GM21390 (cell line): Measurements from ENCODE around the gene C6orf120.
A peak's percentile ranks its signal among the peaks of the same experiment; 100 is the strongest.

Experiments
- ATAC-seq: cut with Tn5 transposase; IDR thresholded peaks from one replicate; pipeline ENCODE4 v1.9.1; 2021; ENCODE audit not compliant: unreplicated experiment

C6orf120 gene

DNA sequence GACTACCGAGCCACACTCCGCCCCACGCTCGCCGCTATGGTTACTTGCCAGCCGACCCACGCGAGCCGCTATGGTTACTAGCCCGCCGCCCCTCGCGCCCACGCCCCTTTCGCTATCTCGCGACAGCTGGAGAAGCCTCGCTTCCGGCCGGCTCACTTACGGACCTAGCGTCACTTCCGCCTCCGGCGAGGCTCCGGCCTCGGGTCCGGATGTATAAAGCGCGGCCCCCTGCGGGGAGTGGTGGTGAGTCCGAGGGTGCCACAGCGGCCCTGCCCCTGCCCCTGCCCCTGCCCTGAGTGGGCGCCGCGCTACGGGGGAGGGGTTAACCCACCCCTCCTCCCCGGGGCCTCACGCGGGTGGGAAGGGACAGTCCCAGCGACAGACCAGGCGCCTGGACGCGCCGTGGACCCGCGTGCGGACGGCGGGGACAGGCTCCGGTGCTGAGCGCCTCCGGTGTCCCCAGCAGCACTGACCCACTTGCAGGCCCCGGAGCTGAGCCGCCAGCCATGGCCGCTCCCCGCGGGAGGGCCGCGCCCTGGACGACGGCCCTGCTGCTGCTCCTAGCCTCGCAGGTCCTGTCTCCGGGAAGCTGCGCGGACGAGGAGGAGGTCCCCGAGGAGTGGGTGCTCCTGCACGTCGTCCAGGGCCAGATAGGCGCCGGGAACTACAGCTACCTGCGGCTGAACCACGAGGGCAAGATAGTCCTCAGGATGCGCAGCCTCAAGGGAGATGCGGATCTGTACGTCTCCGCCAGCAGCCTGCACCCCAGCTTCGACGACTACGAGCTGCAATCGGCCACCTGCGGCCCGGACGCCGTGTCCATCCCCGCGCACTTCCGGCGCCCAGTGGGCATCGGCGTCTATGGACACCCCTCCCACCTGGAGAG is at the start of gene C6orf120, which contains the start of gene WDR27:
Gene C6orf120 (plus strand): TSS at position 173 of the 886 bp plus-strand sequence. CDS start 334 bp downstream, at position 507.
Gene WDR27 (minus strand): TSS at position 76 of the 886 bp plus-strand sequence. CDS start 13,024 bp downstream, outside the sequence.
- peak; percentile 95 for ATAC-seq

DNA sequence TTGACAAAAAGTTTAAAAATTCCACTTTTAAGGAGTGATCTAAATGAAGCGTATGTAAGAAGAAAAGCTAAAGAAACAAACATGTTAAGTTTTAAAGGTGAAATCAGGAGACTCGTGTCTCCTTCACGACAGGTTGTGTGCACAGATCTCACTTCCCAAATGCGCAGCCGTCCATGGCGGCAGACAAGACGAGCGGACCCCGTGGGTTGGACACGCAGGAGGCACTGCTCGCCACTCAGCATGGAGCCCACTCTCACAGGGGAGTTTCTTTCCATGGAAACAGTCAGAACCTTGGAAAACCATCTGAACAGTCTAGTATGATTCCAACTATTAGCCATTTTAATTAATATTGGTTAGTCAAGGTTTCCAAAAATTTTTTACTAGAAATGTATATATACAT is 49.0 kb upstream of the C6orf120 start:
- no peak for ATAC-seq

DNA sequence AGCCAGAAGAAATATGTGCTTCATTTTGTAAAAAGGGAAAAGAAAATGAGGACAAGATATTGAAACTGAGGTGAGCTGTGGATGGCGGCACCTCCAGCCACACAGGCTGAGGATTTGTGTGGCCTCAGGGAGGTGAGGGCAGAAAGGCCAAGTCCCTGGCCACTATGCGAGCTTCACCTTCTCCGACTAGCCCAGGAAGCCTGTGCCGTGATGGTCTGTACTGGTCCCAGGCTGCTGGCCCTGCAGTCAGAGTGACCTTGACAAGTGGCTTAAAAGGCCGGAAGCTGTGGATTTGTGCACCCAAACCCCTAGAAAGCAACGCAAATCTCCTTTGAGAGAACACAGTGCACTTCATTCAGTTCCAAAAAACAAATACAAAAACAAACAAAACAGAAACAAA is 48.2 kb upstream of the C6orf120 start:
- no peak for ATAC-seq

DNA sequence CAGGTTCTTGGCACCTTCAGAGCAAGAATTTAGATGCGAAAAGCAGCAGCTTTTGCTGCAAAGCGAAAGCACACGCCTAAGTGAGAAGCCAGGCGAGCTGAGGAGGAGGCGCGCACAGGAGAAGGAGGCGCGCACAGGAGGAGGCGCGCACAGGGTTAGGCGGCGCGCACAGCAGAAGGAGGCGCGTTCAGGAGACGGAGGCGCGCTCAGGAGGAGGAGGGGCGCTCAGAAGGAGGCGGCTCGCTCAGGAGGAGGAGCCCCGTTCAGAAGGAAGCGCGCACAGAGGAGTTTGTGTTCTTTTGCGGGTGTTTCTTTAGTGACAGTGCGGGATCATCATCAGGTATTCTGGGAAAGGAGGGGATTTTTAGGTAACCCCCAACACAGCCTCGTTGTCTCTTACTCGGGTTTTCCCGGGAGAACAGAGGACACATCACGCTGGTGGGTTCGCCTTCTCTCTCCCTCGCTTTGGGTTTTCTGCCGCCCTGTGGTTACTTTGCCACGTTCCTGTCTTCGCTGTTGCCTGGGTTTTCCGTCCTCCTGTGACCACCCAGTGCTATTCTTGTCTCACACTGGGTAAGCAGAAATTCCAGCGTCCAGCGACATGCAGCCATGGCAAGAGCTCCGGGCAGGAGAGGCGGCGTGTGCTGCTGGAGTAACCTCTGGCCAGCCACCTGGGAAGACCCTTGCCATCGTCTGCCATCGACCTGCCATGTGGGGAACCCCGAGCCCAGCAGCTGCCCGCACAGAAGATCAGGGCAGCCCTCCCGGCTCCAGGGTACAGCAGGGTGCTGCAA is 47.1 kb upstream of the C6orf120 start:
- no peak for ATAC-seq

DNA sequence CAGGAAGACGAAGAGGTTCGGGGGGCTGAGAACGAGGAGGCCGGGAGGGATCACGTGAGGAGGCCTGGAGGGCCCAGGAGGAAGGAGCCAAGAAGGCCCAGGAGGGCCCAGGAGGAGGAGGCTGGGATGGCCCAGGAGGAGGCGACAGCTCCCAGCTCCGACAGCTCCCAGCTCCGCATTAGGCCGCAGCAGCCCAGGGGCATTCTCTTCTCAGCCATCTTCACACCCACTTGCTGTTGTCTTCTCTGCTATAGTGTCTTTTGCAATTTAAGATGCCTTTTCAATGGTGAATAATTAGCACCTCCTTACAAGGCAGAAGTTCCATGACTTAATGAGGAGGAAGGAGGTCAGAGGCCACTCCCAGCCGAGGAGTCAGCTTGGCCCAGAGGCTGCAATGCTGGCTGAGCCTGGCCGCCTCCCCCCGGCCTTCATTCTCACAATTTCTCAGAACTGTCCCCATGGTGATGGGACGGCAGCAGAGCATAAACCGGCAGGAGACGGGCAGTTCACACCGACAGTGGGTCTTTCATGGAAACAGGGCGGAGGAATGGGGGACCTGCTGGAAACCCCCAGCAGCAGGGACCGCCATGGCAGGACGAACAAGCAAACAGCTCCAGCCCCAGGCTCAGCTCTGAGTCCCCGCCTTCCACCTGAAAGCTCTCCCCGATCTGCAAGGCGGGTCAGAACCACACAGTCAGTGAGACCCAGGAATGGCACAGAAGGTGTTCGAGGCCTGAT is 45.2 kb upstream of the C6orf120 start:
- no peak for ATAC-seq

DNA sequence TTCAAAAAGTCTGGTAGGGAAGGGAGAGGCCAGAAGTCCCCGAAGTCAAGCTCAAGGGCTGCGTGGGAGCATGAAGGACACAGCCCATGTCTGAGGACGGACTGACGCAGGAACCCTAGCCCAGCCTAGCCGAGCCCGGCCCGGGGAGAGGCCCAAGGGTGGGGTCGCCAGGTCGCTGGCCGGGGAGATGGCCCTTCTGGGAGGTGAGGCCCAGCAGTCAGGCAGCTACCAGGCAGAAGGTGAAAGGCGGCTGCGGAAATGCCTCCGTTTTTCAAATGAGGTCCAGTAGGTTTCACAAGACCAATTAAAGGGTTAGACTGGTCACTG is 44.7 kb upstream of the C6orf120 start:
- no peak for ATAC-seq

DNA sequence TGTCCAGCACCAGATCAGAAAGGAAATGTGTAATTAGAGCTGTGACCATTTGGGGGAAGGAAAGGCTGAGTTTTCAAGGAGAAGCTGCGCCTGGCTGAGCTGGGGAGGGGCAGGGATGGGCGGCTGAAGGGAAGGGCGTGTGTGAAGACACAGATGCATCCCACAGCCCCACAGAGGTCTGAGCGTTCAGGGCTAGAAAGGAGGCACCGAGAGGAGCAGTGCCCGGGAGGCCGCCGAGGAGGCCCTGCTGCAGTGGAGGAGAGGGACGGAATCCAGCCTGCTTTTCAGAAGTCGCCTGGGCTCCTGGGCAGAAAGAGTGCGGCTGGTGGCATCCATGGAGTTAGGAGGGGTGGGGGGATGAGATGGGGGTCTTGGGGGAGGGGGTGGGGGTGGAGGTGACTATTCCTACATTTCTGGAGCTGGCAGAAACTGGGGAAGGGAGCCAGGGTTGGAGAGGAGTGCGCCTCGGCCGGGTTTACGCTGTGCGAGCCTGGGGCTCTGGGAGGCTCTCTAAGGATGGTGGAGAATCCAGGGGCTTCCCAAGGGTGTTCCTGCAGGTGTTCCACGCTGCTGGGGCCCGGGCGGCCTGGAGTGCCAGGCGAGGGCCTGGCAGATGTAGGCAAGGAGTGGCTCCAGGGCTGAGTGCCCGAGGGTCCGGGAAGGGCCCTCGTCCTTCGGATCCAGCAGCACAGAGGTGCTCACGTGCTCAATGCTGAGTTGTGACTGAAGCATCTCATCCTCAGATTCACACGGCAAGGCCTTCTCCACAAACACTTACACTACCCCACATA is 41.9 kb upstream of the C6orf120 start:
- ATAC-seq, result no peak

DNA sequence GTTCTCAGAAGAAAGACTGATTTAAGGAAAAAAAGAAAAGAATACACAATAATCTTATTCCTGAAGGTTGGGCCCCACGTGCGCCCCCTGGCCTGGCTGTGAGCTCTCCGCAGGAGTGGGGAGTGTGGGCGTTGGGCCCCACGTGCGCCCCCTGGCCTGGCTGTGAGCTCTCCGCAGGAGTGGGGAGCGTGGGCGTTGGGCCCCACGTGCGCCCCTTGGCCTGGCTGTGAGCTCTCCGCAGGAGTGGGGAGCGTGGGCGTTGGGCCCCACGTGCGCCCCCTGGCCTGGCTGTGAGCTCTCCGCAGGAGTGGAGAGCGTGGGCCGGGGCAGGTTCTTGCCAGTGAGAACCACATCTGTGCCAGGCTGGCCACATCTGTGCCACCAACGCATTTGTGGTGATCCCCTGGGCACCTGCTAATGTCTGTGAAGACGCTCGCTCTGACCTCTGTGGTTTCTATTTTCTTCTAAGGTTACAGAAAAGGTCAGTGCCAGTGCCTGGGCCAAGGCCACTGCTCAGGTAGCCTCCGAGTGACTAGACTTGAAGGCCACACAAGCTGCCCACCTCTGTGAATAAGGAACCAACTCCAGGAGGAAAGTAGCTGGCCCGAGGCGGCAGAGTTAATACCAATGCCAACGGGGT is 41.1 kb upstream of the C6orf120 start:
- no peak for ATAC-seq

DNA sequence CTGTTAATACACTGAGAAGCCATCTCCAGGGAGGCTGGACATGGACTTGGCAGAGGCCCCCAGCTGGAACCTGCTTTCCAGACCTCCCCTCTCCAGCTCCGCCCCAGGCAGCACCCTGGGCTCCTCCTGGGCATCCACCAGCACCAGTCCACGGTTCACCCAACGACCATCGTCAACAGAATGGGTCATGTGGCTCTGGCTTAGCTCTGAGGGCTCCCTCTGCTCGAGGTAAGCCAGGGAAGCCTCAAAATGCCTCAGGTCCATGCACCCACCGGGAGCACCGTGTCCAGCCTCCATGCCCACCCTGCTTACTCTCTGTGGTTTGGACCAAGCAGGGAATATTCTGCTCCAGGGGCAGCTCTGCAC is 40.6 kb upstream of the C6orf120 start:
- no peak for ATAC-seq

DNA sequence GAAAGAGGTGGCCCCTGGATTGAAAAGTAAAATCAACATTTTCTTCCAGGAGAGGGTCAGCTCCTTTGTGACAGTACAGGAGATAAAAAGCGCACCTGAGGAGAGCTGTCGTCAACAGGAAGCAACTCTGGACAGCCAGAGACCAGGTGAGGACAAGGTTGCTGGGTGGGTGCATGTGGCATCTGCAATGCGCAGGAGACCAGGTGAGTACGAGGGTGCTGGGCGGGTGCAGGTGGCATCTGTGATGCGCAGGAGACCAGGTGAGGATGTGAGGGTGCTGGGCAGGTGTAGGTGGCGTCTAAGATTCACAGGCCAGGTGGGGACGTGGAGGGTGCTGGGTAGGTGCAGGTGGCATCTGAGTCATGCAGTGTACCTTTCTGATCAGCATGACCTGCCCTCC is 38.5 kb upstream of the C6orf120 start:
- no peak for ATAC-seq

DNA sequence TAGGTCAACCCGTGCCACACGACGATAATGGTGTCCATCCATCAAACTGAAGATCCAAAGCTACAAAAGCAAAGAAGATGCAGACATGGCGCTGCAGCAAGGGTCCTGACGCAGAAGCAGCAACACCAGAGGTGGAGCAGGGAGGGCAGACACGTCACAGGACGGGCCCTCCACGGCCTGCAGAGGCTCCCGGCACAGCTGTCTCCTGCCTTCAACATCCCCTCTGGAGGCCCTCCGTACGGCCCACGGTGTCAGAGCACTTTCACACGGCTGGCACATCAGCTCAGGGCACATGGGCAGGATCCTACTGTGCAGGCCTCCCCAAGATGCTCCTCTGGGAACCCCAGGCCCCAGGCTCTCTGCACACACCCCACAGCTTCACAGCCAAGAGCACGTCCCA is 37.7 kb upstream of the C6orf120 start:
- ATAC-seq, result no peak

DNA sequence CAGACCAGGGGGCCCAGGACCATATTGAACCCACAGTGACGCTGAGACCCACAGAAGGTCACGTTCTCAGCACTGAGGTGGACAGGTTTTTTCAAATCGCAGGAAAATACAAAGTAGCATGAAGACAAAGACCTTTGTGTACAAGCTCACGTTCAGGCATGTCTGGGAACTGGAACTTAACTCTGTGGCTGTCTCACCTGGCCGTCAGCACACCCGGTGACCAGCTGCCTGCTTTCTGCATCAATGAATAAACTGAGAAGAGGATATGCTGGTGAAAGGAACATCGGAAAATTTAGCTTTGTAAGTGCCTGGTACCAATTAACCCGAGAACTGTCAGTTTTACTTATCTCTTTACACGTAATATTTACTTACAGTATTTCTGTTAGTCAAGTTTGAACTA is 36.6 kb upstream of the C6orf120 start:
- ATAC-seq, result no peak

DNA sequence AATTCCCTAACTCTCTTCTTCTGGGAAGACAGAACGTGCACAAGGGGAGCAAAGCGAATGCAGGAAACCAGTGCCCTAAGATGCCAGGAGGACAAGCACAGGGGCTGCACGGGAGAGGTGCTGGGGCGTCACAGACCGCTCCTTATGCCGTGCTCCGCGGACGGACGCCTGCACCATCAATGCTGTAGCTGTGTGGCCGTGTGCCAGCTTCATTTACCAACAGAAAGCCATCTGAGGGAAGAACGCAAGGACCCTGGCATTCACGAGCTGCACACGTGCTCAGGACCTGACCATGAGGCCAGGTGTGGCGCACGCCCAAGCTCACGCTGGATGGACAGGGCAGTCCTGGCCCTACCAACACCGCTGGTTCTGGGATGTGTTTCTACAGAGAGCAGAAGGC is 35.5 kb upstream of the C6orf120 start:
- ATAC-seq, result no peak

DNA sequence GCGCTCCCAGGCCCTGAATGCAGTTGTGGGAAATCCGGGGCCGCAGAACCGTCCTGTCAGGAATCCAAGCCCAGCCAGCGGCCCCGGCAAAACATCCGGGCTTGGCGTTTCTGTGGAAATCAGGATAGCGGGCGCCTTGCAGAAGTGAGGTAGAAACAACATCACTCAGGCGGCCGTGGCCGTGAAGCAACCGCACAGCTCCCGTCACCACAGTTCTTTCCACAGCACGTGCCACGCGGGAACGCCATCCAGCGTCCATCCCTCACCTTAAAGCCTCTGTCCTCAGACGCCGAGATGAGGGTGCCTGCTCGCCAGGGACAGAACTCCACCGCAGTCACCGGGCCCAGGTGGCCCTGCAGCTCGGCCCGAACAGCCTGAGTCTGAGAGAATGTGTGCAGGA is 34.2 kb upstream of the C6orf120 start:
- no peak for ATAC-seq

DNA sequence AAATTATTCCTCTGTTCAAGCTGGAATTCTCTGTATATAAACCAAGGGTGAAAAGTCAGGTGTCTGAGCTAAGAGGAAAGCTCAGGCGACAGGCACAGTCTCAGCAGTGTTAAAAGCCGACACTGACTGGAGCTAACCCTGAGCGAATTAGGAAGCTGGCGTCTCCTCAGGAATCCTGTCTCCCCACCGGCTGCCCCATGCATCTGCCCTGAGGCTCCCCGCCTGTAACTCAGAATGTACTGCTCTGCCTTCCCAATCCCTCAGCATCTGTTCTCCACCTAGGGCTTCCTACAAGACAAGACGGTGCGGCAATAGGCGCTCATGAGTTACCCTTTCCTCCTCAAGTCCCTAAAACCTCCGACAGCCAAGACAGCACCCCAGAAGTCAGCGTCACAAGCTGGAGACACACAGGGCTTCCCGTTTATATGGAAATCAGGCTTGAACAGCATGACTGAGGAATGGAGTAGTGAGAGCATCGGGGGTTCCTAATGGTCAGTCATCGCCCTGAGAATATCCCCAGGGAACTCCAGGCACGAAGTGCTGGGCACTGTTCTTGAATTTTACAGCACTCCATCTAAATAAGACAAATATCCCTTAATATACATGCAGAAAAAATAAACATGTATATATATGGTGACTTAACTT is 33.6 kb upstream of the C6orf120 start:
- no peak for ATAC-seq

DNA sequence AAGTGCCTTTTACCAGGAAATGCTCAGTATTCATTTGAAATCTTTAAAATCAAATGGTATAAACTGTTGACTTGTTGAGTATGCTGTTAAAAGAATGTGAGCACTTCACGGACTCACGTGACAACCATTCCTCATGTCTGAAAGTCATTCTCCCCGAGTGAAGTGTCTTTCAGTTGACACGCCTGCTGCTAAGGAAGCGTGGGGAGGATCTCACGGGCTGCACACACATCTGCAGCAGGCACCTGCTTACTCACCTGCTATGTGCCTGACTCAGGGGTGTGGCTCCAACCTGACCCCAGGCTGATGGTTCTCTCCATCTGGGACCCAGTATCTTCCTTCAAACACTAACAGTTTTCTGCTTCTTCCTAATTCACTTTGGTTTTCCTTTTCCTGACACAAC is 32.8 kb upstream of the C6orf120 start:
- no peak for ATAC-seq

DNA sequence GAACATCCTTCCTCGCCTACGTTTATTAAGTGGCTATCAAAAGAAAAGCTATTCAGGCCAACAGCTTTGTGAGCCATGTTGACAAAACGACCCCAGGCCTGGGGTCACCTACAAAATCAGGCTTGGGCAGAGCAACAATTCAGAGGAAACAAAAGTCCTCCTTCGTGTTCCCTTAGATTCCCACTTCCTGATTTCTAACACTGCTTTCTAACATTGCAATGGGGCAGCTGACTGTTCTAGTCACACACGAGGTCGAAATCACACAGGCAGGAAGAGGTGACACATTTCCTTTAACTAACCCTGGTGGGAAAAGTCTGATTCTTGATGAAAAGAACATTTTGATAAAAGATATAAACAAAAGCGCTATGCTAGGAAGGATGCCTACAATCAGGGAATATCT is 32.0 kb upstream of the C6orf120 start:
- no peak for ATAC-seq

DNA sequence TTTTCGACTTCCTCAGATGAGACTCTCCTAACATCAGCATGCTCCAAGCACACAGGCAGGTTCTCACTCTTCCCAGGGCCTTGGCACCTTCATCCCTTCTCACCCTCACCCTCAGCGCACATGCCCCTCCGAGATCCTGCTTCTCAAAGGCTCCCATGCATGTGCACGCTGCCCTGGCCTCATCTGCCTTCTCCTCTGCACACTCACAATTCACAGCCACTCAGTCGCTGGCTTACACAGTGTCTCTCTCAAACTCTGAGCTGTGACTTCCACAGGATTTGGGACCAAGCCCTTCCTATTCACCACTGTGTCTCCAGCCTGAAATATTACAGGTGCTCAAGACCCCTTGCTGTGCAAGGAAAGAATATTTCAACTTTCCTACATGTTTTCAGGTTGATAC is 30.4 kb upstream of the C6orf120 start:
- ATAC-seq, result no peak

DNA sequence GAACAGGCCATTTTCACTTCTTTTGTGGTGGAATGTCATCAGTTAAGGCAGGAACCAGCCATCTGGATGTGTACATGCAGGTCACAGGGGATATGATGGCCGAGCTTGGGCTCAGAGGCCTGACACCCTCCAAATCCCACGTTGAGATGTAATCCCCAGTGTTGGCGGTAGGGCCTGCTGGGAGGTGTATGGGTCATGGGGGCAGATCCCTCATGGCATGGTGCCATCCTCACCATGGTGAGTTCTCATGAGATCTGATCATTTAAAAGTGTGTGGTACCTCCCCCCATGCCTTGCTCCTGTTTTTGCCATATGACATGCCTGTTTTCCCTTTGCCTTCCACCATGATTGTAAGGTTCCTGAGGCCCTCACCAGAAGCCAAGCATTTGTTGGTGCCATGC is 26.9 kb upstream of the C6orf120 start:
- no peak for ATAC-seq

DNA sequence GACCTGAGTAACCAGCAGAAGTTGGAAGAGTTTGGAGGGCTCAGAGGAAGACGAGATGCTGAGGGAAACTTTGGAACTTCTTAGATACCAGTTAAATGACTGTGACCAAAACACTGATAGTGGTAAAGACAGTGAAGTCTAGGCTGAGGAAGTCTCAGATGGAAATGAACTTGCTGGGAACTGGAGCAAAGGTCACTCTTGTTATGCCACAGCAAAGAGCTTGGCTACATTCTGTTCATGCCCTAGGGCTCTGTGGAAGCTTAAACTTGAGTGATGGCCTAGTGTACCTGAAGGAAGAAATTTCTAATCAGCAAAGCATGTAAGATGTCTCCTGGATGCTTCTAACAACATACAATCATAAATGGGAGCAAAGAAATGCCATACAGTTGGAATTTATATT is 24.8 kb upstream of the C6orf120 start:
- no peak for ATAC-seq
